H54 (cell line): ENCODE data around the gene MRPL37.

Experiments used
- DNase-seq: peaks from one replicate; pipeline ENCODE4 v3.0.0; 2011; ENCODE audit warnings: low spot score, mixed read lengths; ENCODE audit not compliant: insufficient read length
- FAIRE-seq: peaks from 3 replicates; lab custom pipeline; 2011; peaks lifted over from hg19 to GRCh38; lab: Jason Lieb, UNC
- POLR2A ChIP-seq: IDR thresholded peaks from 2 replicates; pipeline ENCODE4 v1.6.1; 2011; ENCODE audit warnings: low read depth, mild to moderate bottlenecking, low read length

Gene MRPL37

GRCh38 chr1:54266908-54267307, 66.9 kb downstream of the MRPL37 start:
- DNase-seq, result no peak
- FAIRE-seq, result no peak
- no peak for TF ChIP-seq POLR2A
